Kasumi-1 (cell line): Measurements from ENCODE around the gene TMEM234.

Experiments
- DNase-seq, 2 experiments: peaks; one replicate each; lab custom pipeline; 2025; lab: John Stamatoyannopoulos, UW

The TMEM234 gene

GRCh38 chr1:32172621-32173245 is 49.4 kb downstream of the TMEM234 start:
- peak; percentile 20 to 32 for DNase-seq

GRCh38 chr1:32170991-32171390 is 51.2 kb downstream of the TMEM234 start:
- no peak for DNase-seq
